GM18499 (cell line): ENCODE measurements around the gene ATRNL1.
"Not testable (repeated sequence)": the region's sequence is repeated elsewhere in the genome, so short reads cannot be mapped to it uniquely, and the experiment has no call there.

Source experiments
- ATAC-seq: cut with Tn5 transposase; IDR thresholded peaks from one replicate; pipeline ENCODE4 v1.9.1; 2021; ENCODE audit warnings: moderate number of reproducible peaks; ENCODE audit not compliant: insufficient read depth, unreplicated experiment

Gene ATRNL1

GRCh38 chr10:115207276-115207675, 114.1 kb downstream of the ATRNL1 start:
- not testable (repeated sequence) for ATAC-seq

GRCh38 chr10:115209133-115209532, 116.0 kb downstream of the ATRNL1 start:
- ATAC-seq = peak; percentile 58

DNA sequence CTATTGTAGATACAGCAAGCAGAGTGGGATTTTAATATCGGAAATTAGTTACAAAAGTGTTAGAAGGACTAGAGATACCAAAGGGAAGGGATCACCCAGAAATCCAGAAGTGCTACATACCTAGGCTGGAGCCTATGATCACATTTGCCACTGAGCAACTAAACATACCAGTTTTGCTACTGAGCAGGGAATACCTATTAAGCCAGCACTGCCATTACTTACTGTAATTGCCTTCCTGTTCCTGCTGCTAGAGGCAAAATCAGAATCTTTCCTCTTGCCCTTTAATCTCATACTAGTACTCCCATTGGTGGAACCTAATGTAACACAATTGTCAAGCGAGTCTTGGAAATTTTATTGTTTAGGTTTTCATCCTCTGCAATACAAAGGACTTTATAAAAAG, 121.7 kb downstream of the ATRNL1 start:
- no peak for ATAC-seq

DNA sequence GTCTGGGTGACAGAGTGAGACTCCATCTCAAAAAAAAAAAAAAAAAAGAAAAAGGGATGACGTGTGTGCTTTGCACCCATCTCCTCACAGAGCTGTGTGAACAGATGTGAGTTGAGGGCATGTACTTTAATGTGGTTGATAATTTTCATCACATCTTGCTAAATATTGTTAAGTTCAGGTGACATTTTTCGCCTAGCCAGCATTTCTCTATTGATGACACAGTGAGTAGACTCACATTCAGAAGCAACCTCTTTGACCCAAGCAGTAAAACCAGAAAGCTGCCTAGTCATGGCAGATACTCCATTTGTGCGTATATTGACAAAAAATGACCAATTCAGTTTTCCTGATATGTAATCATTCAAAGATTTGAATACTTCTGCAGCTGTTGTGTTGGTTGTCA, 126.0 kb downstream of the ATRNL1 start:
- ATAC-seq = no peak

DNA sequence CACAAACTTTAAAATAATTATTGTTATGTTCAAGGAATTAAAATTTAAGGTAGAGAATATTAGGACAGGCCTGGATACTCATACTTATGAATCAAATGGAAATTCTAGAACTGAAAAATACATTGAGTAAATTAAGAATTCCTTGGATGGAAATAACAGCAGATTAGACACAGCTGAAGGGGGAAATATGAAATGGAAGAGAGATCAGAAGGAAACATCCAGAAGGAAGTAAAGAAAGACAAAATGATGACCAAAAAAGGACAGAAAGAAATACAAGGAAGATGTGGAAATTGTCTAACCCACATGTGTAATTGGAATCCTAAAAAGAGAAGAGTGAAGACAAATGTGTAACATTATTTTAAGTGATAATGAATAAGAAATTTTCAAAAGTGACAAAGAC, 128.9 kb downstream of the ATRNL1 start:
- no peak for ATAC-seq

GRCh38 chr10:115239761-115240160, 146.6 kb downstream of the ATRNL1 start:
- ATAC-seq = no peak

DNA sequence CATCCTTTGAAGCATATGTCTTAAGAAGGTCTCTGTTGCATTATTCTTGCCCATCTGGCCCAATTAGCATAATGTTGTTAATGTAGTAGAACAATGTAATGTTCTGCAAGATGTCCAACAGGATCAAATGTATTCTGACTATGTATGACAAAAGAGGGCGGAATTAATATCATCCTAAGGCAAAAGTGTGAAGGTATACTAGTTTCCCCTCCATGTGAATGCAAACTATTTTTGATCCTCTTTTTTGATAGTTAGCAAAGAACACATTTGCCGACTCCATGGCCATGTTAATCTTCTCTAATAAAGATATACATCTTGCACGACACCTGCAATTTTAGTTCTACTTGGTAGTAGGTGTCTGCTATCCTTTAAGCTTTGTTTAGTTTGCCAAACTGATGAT, 157.6 kb downstream of the ATRNL1 start:
- no peak for ATAC-seq

GRCh38 chr10:115253765-115254164, 160.6 kb downstream of the ATRNL1 start:
- ATAC-seq = not testable (repeated sequence)

- ATAC-seq = no peak
Measured at GRCh38 chr10:115272482-115272881, 179.3 kb downstream of the ATRNL1 start.

- ATAC-seq = peak; percentile 46
Measured at GRCh38 chr10:115278294-115278693, 185.1 kb downstream of the ATRNL1 start.

- ATAC-seq = no peak
Measured at GRCh38 chr10:115295213-115295805, 202.1 kb downstream of the ATRNL1 start.

DNA sequence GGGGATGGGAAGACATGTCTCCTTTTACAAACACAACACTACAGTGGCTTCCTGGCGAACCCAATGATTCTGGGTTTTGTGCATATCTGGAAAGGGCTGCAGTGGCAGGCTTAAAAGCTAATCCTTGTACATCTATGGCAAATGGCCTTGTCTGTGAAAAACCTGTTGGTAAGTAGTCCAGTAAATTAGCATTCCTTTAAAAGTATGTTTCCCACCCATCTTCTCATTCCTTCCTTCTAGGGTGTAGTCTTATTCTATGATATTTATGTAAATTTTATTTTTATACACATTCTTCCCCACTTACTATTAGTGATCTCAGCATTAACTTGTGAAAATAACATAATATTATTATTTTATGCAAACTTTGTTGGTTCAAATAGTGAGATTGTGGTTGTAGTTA, 206.9 kb downstream of the ATRNL1 start:
- no peak for ATAC-seq

DNA sequence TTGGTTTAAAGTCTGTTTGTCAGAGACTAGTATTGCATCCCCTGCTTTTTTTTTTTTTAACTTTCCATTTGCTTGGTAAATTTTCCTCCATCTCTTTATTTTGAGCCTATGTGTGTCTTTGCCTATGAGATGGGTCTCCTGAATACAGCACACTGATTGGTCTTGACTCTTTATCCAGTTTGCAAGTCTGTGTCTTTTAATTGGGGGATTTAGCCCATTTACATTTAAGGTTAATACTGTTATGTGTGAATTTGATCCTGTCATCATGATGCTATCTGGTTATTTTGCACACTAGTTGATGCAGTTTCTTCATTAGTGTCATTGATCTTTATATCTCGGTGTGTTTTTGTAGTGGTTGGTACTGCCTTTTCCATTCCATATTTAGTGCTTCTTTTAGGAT, 226.5 kb downstream of the ATRNL1 start:
- not testable (repeated sequence) for ATAC-seq

- ATAC-seq = no peak
Measured at GRCh38 chr10:115321360-115321759, 228.2 kb downstream of the ATRNL1 start.

- ATAC-seq = no peak
Measured at GRCh38 chr10:115328331-115328730, 235.2 kb downstream of the ATRNL1 start.

DNA sequence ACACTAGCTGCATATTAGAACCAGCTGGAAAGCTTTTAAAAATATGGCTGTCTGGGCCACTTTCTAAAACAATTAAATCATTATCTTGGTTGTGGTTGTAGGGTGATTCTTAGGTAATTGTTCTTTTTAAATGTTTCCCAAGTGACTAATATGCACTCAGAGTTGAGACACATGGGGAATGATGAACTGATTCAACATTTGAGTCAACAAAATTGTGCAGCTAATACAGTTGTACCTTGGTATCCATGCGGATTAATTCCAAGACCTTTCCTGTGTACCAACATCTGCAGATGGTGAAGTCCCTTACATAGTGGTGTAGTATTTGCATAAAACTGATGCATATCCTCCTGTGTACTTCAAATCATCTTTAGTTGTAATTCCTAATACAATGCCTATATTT, 242.2 kb downstream of the ATRNL1 start:
- ATAC-seq = no peak

- peak; percentile 74 for ATAC-seq
Measured at GRCh38 chr10:115355162-115355760, 262.1 kb downstream of the ATRNL1 start.

DNA sequence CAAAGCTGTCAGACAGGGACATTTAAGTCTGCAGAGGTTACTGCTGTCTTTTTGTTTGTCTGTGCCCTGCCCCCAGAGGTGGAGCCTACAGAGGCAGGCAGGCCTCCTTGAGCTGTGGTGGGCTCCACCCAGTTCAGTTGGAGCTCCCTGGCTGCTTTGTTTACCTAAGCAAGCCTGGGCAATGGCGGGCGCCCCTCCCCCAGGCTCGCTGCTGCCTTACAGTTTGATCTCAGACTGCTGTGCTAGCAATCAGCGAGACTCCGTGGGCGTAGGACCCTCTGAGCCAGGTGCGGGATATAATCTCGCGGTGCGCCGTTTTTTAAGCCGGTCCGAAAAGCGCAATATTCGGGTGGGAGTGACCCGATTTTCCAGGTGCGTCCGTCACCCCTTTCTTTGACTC, 274.8 kb downstream of the ATRNL1 start:
- not testable (repeated sequence) for ATAC-seq

GRCh38 chr10:115379064-115379463, 285.9 kb downstream of the ATRNL1 start:
- ATAC-seq = no peak

- ATAC-seq = no peak
Measured at GRCh38 chr10:115384665-115385064, 291.5 kb downstream of the ATRNL1 start.

GRCh38 chr10:115390607-115391006, 297.4 kb downstream of the ATRNL1 start:
- no peak for ATAC-seq

- no peak for ATAC-seq
Measured at GRCh38 chr10:115398026-115398425, 304.9 kb downstream of the ATRNL1 start.
